ENCODE measurements around the gene CARD11. TPM values are rescaled to one million over a fixed set of nuclear protein-coding genes. Genes with fewer than 3 reads are reported as not detected.

Gene CARD11
- total RNA-seq, 1 donor from 2014 or later: 0.37 TPM

GRCh38 chr7:3069771-3070449, 26.2 kb upstream of the CARD11 start:
- DNase-seq (ENCODE audit: low read depth, low spot score): no peak
- Mint-ChIP-seq H3K4me3 (no peak overlapping the region), H3K9me3 (peaks cover 14% of the 10 kb centered on the region), H3K27ac (ENCODE audit: unreplicated experiment) (peak overlapping the region; percentile 20), H3K36me3 (ENCODE audit: low read depth) (peaks cover 4% of the 10 kb centered on the region), H3K4me1 (peaks cover 8% of the 10 kb centered on the region), H3K27me3 (ENCODE audit: low read depth) (peaks cover 2% of the 10 kb centered on the region)
- no peak for TF ChIP-seq CTCF (conservative IDR thresholded peaks at IDR 0.05)

GRCh38 chr7:3068530-3068929, 24.9 kb upstream of the CARD11 start:
- no peak for DNase-seq (ENCODE audit: low read depth, low spot score)
- Mint-ChIP-seq H3K27ac (ENCODE audit: unreplicated experiment) (no peak overlapping the region), H3K4me1 (peaks cover 3% of the 10 kb centered on the region), H3K9me3 (peaks cover 14% of the 10 kb centered on the region), H3K36me3 (ENCODE audit: low read depth) (peaks cover 4% of the 10 kb centered on the region), H3K4me3 (no peak overlapping the region), H3K27me3 (ENCODE audit: low read depth) (peaks cover 2% of the 10 kb centered on the region)
- no peak for TF ChIP-seq CTCF (conservative IDR thresholded peaks at IDR 0.05)

- DNase-seq (ENCODE audit: low read depth, low spot score): no peak
- Mint-ChIP-seq H3K9me3 (peaks cover 14% of the 10 kb centered on the region), H3K36me3 (ENCODE audit: low read depth) (peaks cover 4% of the 10 kb centered on the region), H3K27ac (ENCODE audit: unreplicated experiment) (no peak overlapping the region), H3K4me3 (no peak overlapping the region), H3K27me3 (ENCODE audit: low read depth) (peaks cover 2% of the 10 kb centered on the region), H3K4me1 (peaks cover 3% of the 10 kb centered on the region)
- no peak for TF ChIP-seq CTCF (conservative IDR thresholded peaks at IDR 0.05)
Measured at GRCh38 chr7:3067606-3068380, 24.1 kb upstream of the CARD11 start.

GRCh38 chr7:3067193-3067592, 23.5 kb upstream of the CARD11 start:
- no peak for DNase-seq (ENCODE audit: low read depth, low spot score)
- no peak for TF ChIP-seq CTCF (conservative IDR thresholded peaks at IDR 0.05)
- H3K36me3 Mint-ChIP-seq (ENCODE audit: low read depth): peaks cover 4% of the 10 kb centered on the region
- H3K4me1 Mint-ChIP-seq: peaks cover 3% of the 10 kb centered on the region
- no peak overlapping the region for H3K4me3 Mint-ChIP-seq
- peaks cover 2% of the 10 kb centered on the region for H3K27me3 Mint-ChIP-seq (ENCODE audit: low read depth)
- peaks cover 14% of the 10 kb centered on the region for H3K9me3 Mint-ChIP-seq
- H3K27ac Mint-ChIP-seq (ENCODE audit: unreplicated experiment): no peak overlapping the region

- peaks cover 4% of the 10 kb centered on the region for H3K27me3 Mint-ChIP-seq (ENCODE audit: low read depth)
- H3K4me3 Mint-ChIP-seq: no peak overlapping the region
- TF ChIP-seq CTCF (conservative IDR thresholded peaks at IDR 0.05): no peak
- no peak for DNase-seq (ENCODE audit: low read depth, low spot score)
- H3K27ac Mint-ChIP-seq (ENCODE audit: unreplicated experiment): no peak overlapping the region
- H3K36me3 Mint-ChIP-seq (ENCODE audit: low read depth): peaks cover 4% of the 10 kb centered on the region
- peaks cover 17% of the 10 kb centered on the region for H3K9me3 Mint-ChIP-seq
- peaks cover 3% of the 10 kb centered on the region for H3K4me1 Mint-ChIP-seq
Measured at GRCh38 chr7:3066506-3066905, 22.8 kb upstream of the CARD11 start.

Data from neural crest cell (in vitro differentiated cells).